Measurements from ENCODE around the gene CDPF1. TPM values are rescaled to one million over a fixed set of nuclear protein-coding genes. Genes with fewer than 3 reads are reported as not detected.

CDPF1 gene
- total RNA-seq, 1 donor from 2014 or later, result 14.6 TPM

DNA sequence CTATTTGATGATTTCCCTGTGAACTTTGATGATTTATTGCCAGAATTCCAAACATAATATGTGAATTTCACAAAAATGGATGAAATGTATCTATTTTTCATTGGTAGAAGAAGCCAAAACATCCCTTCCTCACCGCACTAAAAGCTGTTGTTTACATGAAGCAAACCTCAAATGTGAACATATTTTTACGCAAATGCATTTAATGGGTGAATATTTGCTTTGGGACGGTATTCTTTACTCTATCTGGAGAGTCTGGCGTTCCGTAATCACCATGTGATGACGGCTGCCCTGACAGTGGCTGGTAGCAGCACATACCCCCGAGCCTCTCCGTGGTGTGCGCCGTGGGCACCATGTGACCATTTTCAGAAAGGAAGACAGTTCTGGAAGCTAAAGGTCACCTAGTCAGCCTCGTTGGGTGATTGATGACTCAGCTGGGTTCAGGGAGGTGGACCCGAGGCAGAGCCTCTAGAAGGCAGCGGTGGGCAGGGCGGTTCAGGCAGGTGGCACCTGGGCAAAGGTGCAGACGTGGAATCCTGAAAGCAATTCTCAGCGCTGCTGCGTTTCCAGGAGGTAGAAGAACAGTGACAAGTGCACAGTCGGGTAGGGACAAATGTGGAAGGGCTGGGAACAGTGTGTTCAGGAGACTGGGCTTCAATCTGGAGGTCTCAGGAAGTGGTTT lies 54.5 kb downstream of the CDPF1 start:
- Histone ChIP-seq H3K4me3 (ENCODE audit: low read length in 3 of 3) (no peak overlapping the region), H3K27ac (ENCODE audit: low read depth, low read length) (no peak overlapping the region), H3K4me1 (ENCODE audit: control insufficient read depth in 3 of 3, insufficient read depth in 3 of 3, low read length in 3 of 3) (peaks cover 11 to 14% (median 14%) of the 10 kb centered on the region in 3 donors), H3K9ac (ENCODE audit: low read depth in 1 of 3, low read length in 3 of 3) (peak overlapping the region in 1 of 3 donors; percentile 72), H3K9me3 (ENCODE audit: control insufficient read depth in 3 of 3, low read length in 3 of 3) (no peaks in the 10 kb centered on the region), H3K27me3 (ENCODE audit: control insufficient read depth in 3 of 3, insufficient read depth in 3 of 3, low read length in 3 of 3) (no peaks in the 10 kb centered on the region), H3K36me3 (ENCODE audit: control insufficient read depth in 3 of 3, insufficient read depth in 3 of 3, low read length in 3 of 3) (peaks cover 9 to 12% (median 11%) of the 10 kb centered on the region in 3 donors)

Other genes starting within 250 kb of the CDPF1 start
- 18.8 TPM for gene PPARA, start 99.8 kb downstream of the CDPF1 start, total RNA-seq
- gene PKDREJ, start 13.1 kb upstream of the CDPF1 start, total RNA-seq, result not detected
- gene TTC38, start 17.7 kb upstream of the CDPF1 start, total RNA-seq, result 18.3 TPM
- gene GTSE1, start 46.6 kb upstream of the CDPF1 start, total RNA-seq, result 3.1 TPM
- gene TRMU, start 85.4 kb upstream of the CDPF1 start, total RNA-seq, result 16.7 TPM